Upper lobe of left lung (tissue), 4 donors: ENCODE results near the gene TTC29.

Experiments
- EP300 ChIP-seq, 4 donors: sonication (generic); formaldehyde crosslinking; IDR thresholded peaks; one replicate each; pipeline ENCODE4 v1.5.1; 2017; ENCODE audit warnings: antibody characterized with exemption in 4 of 4, control low read depth in 2 of 4
- POLR2A ChIP-seq, 4 donors: fragments of 450-650 bp; IDR thresholded peaks; one replicate each; pipeline ENCODE4 v1.5.1; 2016 to 2017; ENCODE audit warnings: antibody characterized with exemption in 4 of 4, mild to moderate bottlenecking in 2 of 4
- POLR2AphosphoS5 ChIP-seq, 2 donors: sonication (generic); formaldehyde crosslinking; IDR thresholded peaks; one replicate each; pipeline ENCODE4 v1.5.1; 2017; ENCODE audit warnings: antibody characterized with exemption in 2 of 2
- TF ChIP-seq, protein P1 (sequence below), 6 experiments: fragments of 450-650 bp in 4 of 6; fragments of 200-600 bp in 2 of 6; sonication (generic) in 2 of 6; IDR thresholded peaks; one replicate each; pipeline ENCODE4 v1.5.1; 2016 to 2019; ENCODE audit warnings: antibody characterized with exemption in 6 of 6

DNA sequence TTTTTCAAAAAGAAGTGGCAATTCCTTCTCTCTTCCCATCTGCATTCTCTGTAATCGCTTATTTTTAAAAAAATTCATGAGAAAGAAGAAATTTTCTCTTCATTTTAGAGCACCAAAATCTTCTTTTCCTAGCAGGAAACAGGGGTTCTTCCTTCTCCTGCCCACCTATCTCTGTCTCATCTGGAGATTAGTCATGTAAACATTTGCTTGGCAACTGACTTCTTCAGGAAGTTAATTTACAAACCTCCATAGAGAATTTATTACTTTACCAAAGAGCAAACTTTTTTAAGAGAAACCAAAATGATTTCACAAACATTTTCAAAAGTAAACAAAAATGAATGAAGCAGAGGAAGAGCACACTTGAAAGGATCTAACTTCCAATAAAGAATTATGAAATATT lies 13.5 kb downstream of the TTC29 start:
- TF ChIP-seq EP300 (IDR thresholded peaks at IDR 0.05), result no peak
- TF ChIP-seq, protein P1, sequence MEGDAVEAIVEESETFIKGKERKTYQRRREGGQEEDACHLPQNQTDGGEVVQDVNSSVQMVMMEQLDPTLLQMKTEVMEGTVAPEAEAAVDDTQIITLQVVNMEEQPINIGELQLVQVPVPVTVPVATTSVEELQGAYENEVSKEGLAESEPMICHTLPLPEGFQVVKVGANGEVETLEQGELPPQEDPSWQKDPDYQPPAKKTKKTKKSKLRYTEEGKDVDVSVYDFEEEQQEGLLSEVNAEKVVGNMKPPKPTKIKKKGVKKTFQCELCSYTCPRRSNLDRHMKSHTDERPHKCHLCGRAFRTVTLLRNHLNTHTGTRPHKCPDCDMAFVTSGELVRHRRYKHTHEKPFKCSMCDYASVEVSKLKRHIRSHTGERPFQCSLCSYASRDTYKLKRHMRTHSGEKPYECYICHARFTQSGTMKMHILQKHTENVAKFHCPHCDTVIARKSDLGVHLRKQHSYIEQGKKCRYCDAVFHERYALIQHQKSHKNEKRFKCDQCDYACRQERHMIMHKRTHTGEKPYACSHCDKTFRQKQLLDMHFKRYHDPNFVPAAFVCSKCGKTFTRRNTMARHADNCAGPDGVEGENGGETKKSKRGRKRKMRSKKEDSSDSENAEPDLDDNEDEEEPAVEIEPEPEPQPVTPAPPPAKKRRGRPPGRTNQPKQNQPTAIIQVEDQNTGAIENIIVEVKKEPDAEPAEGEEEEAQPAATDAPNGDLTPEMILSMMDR (IDR thresholded peaks at IDR 0.05), result no peak
- no peak for TF ChIP-seq POLR2AphosphoS5 (IDR thresholded peaks at IDR 0.05)
- no peak for TF ChIP-seq POLR2A (IDR thresholded peaks at IDR 0.05)
